ENCODE measurements around the gene SAMD13. TPM values are rescaled to one million over a fixed set of nuclear protein-coding genes. Genes with fewer than 3 reads are reported as not detected.

Gene SAMD13
- polyA plus RNA-seq, 1 experiment, result 0.20 TPM

GRCh38 chr1:84257617-84258016 is 43.9 kb upstream of the SAMD13 start:
- no peak for DNase-seq (ENCODE audit: low read depth)
- ChIA-PET CTCF (interaction anchor here (1.0 kb wide), 1 partner anchor 10 kb away, joined by 3 read pairs; no protein-coding TSS in a partner anchor), POLR2A (no interaction called here)
- TF ChIP-seq CTCF (IDR thresholded peaks at IDR 0.05; ENCODE audit: insufficient read depth, low read depth, low read length), result no peak
- Histone ChIP-seq H3K27me3 (ENCODE audit: control insufficient read depth, insufficient read depth, low read length) (no peaks in the 10 kb centered on the region; the same call in 1 of the 2 replicates), H3K4me3 (ENCODE audit: low read depth, low read length) (no peak overlapping the region), H3K36me3 (ENCODE audit: control insufficient read depth, insufficient read depth, low read length) (no peaks in the 10 kb centered on the region)

- H3K4me3 ChIP-seq (ENCODE audit: low read depth, low read length), result no peak overlapping the region
- H3K36me3 ChIP-seq (ENCODE audit: control insufficient read depth, insufficient read depth, low read length), result no peaks in the 10 kb centered on the region
- TF ChIP-seq CTCF (IDR thresholded peaks at IDR 0.05; ENCODE audit: insufficient read depth, low read depth, low read length), result no peak
- no peaks in the 10 kb centered on the region; the same call in 1 of the 2 replicates for H3K27me3 ChIP-seq (ENCODE audit: control insufficient read depth, insufficient read depth, low read length)
- CTCF ChIA-PET, result no interaction called here
- POLR2A ChIA-PET, result no interaction called here
- no peak for DNase-seq (ENCODE audit: low read depth)
Observed at GRCh38 chr1:84259376-84259775, 42.1 kb upstream of the SAMD13 start.

GRCh38 chr1:84259989-84260388 is 41.5 kb upstream of the SAMD13 start:
- no peak for TF ChIP-seq CTCF (IDR thresholded peaks at IDR 0.05; ENCODE audit: insufficient read depth, low read depth, low read length)
- no peak for DNase-seq (ENCODE audit: low read depth)
- H3K36me3 ChIP-seq (ENCODE audit: control insufficient read depth, insufficient read depth, low read length), result no peaks in the 10 kb centered on the region
- CTCF ChIA-PET, result no interaction called here
- no peaks in the 10 kb centered on the region; the same call in 1 of the 2 replicates for H3K27me3 ChIP-seq (ENCODE audit: control insufficient read depth, insufficient read depth, low read length)
- POLR2A ChIA-PET, result no interaction called here
- H3K4me3 ChIP-seq (ENCODE audit: low read depth, low read length), result no peak overlapping the region

GRCh38 chr1:84260852-84261518 is 40.5 kb upstream of the SAMD13 start:
- Histone ChIP-seq H3K36me3 (ENCODE audit: control insufficient read depth, insufficient read depth, low read length) (no peaks in the 10 kb centered on the region), H3K4me3 (ENCODE audit: low read depth, low read length) (no peak overlapping the region), H3K27me3 (ENCODE audit: control insufficient read depth, insufficient read depth, low read length) (no peaks in the 10 kb centered on the region; the same call in 1 of the 2 replicates)
- DNase-seq (ENCODE audit: low read depth), result no peak
- TF ChIP-seq CTCF (IDR thresholded peaks at IDR 0.05; ENCODE audit: insufficient read depth, low read depth, low read length), result no peak
- ChIA-PET CTCF (no interaction called here), POLR2A (no interaction called here)

- POLR2A ChIA-PET, result no interaction called here
- Histone ChIP-seq H3K4me3 (ENCODE audit: low read depth, low read length) (no peak overlapping the region), H3K36me3 (ENCODE audit: control insufficient read depth, insufficient read depth, low read length) (no peaks in the 10 kb centered on the region), H3K27me3 (ENCODE audit: control insufficient read depth, insufficient read depth, low read length) (peaks cover 1% of the 10 kb centered on the region; the same call in 1 of the 2 replicates)
- no peak for TF ChIP-seq CTCF (IDR thresholded peaks at IDR 0.05; ENCODE audit: insufficient read depth, low read depth, low read length)
- CTCF ChIA-PET, result no interaction called here
- no peak for DNase-seq (ENCODE audit: low read depth)
Observed at GRCh38 chr1:84264961-84265360, 36.5 kb upstream of the SAMD13 start.

All from BJ (cell line).